OCI-LY1 (cell line): Measurements from ENCODE around the gene SLC39A11.

Experiments
- H2AFZ ChIP-seq: fragments of 200-600 bp; sonication (generic), shearing (Covaris generic); 2 replicates; pipeline ENCODE4 v1.6.0; 2014; ENCODE audit warnings: antibody characterized with exemption, mild to moderate bottlenecking, low read length
- H3F3A ChIP-seq: fragments of 200-600 bp; sonication (generic), shearing (Covaris generic); 2 replicates; pipeline ENCODE4 v1.6.0; 2014; ENCODE audit warnings: mild to moderate bottlenecking, antibody characterized with exemption, low read length, moderate library complexity; ENCODE audit not compliant: insufficient read depth
- H3K27ac ChIP-seq: fragments of 200-600 bp; sonication (generic); 2 replicates; pipeline ENCODE4 v1.5.1; 2014; ENCODE audit warnings: low read length, mixed run types, mild to moderate bottlenecking, low read depth; ENCODE audit not compliant: poor library complexity, severe bottlenecking
- H3K27me3 ChIP-seq: fragments of 200-600 bp; sonication (generic); 2 replicates; pipeline ENCODE4 v1.6.0; 2014; ENCODE audit warnings: antibody characterized with exemption, mild to moderate bottlenecking, low read length, moderate library complexity; ENCODE audit not compliant: insufficient read depth
- H3K36me3 ChIP-seq: fragments of 200-600 bp; sonication (generic); 2 replicates; pipeline ENCODE4 v1.6.1; 2014; ENCODE audit warnings: mild to moderate bottlenecking, antibody characterized with exemption, low read length, moderate library complexity, mixed read lengths; ENCODE audit not compliant: insufficient read depth
- H3K4me1 ChIP-seq: fragments of 200-600 bp; sonication (generic); 2 replicates; pipeline ENCODE4 v1.5.1; 2014; ENCODE audit warnings: mild to moderate bottlenecking, low read length, moderate library complexity; ENCODE audit not compliant: insufficient read depth, severe bottlenecking
- H3K4me2 ChIP-seq: fragments of 200-600 bp; sonication (generic), shearing (Covaris generic); 2 replicates; pipeline ENCODE4 v1.6.1; 2014; ENCODE audit warnings: low read length
- H3K4me3 ChIP-seq: fragments of 200-600 bp; sonication (generic); 2 replicates; pipeline ENCODE4 v1.5.1; 2014; ENCODE audit warnings: low read length, low read depth, mild to moderate bottlenecking, mixed read lengths; ENCODE audit not compliant: poor library complexity, severe bottlenecking
- H3K79me2 ChIP-seq: fragments of 200-600 bp; shearing (Covaris generic); 2 replicates; pipeline ENCODE4 v1.6.1; 2016; ENCODE audit warnings: mixed run types, low read length, mixed read lengths; ENCODE audit not compliant: insufficient read depth
- H3K9ac ChIP-seq: fragments of 200-600 bp; sonication (generic), shearing (Covaris generic); 2 replicates; pipeline ENCODE4 v1.6.1; 2014; ENCODE audit warnings: mild to moderate bottlenecking, low read length, mixed read lengths
- H3K9me2 ChIP-seq: fragments of 200-600 bp; sonication (generic), shearing (Covaris generic); 2 replicates; pipeline ENCODE4 v1.6.1; 2014; ENCODE audit warnings: low read depth, mild to moderate bottlenecking, low read length, mixed read lengths
- H3K9me3 ChIP-seq: fragments of 200-600 bp; shearing (Covaris generic); 2 replicates; pipeline ENCODE4 v1.6.1; 2014; ENCODE audit warnings: low read length, mixed read lengths
- H4K20me1 ChIP-seq: fragments of 200-600 bp; sonication (generic), shearing (Covaris generic); 2 replicates; pipeline ENCODE4 v1.6.0; 2016; ENCODE audit warnings: mild to moderate bottlenecking, low read length; ENCODE audit not compliant: insufficient read depth
- CTCF ChIP-seq: fragments of 200-600 bp; sonication (generic), shearing (Covaris generic); IDR thresholded peaks from 2 replicates; pipeline ENCODE4 v1.5.1; 2017; ENCODE audit warnings: mild to moderate bottlenecking, antibody characterized with exemption, low read length, moderate library complexity, mixed read lengths
- EZH2 ChIP-seq: fragments of 200-600 bp; sonication (generic), shearing (Covaris generic); IDR thresholded peaks from 2 replicates; pipeline ENCODE4 v1.8.0; 2017; ENCODE audit warnings: borderline replicate concordance, mixed run types, mild to moderate bottlenecking, antibody characterized with exemption, low read length, moderate library complexity, mixed read lengths

SLC39A11 gene

GRCh38 chr17:72812823-72813222, 279.7 kb downstream of the SLC39A11 start:
- Histone ChIP-seq H4K20me1 (no peaks in the 10 kb centered on the region), H3K79me2 (no peaks in the 10 kb centered on the region), H3K9me3 (no peaks in the 10 kb centered on the region), H3K27ac (no peak overlapping the region), H3K9me2 (no peaks in the 10 kb centered on the region), H3K4me2 (no peak overlapping the region), H3K36me3 (no peaks in the 10 kb centered on the region; the same call in 1 of the 2 replicates), H3K9ac (no peak overlapping the region), H2AFZ (no peak overlapping the region), H3F3A (no peaks in the 10 kb centered on the region), H3K27me3 (no peaks in the 10 kb centered on the region), H3K4me3 (no peak overlapping the region), H3K4me1 (no peaks in the 10 kb centered on the region)
- TF ChIP-seq CTCF (no peak), EZH2 (no peak)

- no peaks in the 10 kb centered on the region; the same call in 1 of the 2 replicates for H3K36me3 ChIP-seq
- no peaks in the 10 kb centered on the region for H3F3A ChIP-seq
- H3K27me3 ChIP-seq, result no peaks in the 10 kb centered on the region
- H3K79me2 ChIP-seq, result no peaks in the 10 kb centered on the region
- H3K4me2 ChIP-seq, result no peak overlapping the region
- no peaks in the 10 kb centered on the region for H3K4me1 ChIP-seq
- H3K9me2 ChIP-seq, result no peaks in the 10 kb centered on the region
- no peak overlapping the region for H3K27ac ChIP-seq
- H2AFZ ChIP-seq, result no peak overlapping the region
- TF ChIP-seq CTCF (no peak), EZH2 (no peak)
- no peaks in the 10 kb centered on the region for H3K9me3 ChIP-seq
- no peak overlapping the region for H3K9ac ChIP-seq
- no peaks in the 10 kb centered on the region for H4K20me1 ChIP-seq
- H3K4me3 ChIP-seq, result no peak overlapping the region
Observed at GRCh38 chr17:72811976-72812687, 280.4 kb downstream of the SLC39A11 start.

- H3F3A ChIP-seq, result no peaks in the 10 kb centered on the region
- H3K36me3 ChIP-seq, result no peaks in the 10 kb centered on the region; the same call in 1 of the 2 replicates
- H2AFZ ChIP-seq, result no peak overlapping the region
- no peak for TF ChIP-seq CTCF
- no peak for TF ChIP-seq EZH2
- H3K27me3 ChIP-seq, result no peaks in the 10 kb centered on the region
- no peaks in the 10 kb centered on the region for H3K9me2 ChIP-seq
- H3K27ac ChIP-seq, result no peak overlapping the region
- no peak overlapping the region for H3K4me2 ChIP-seq
- H3K9me3 ChIP-seq, result no peaks in the 10 kb centered on the region
- no peaks in the 10 kb centered on the region for H3K79me2 ChIP-seq
- no peak overlapping the region for H3K4me3 ChIP-seq
- H3K4me1 ChIP-seq, result no peaks in the 10 kb centered on the region
- no peak overlapping the region for H3K9ac ChIP-seq
- H4K20me1 ChIP-seq, result no peaks in the 10 kb centered on the region
Observed at GRCh38 chr17:72810991-72811508, 281.4 kb downstream of the SLC39A11 start.
